Immature natural killer cell (primary cell): ENCODE results near the gene RPL5. TPM values are rescaled to one million over a fixed set of nuclear protein-coding genes. Genes with fewer than 3 reads are reported as not detected.
A peak's percentile ranks its signal among the peaks of the same experiment; 100 is the strongest.

Experiments used
- DNase-seq, 3 donors: peaks; one replicate each; pipeline ENCODE4 v3.0.0; 2022; ENCODE audit warnings: mixed read lengths in 1 of 3
- H3K27ac Mint-ChIP-seq, 6 donors: one replicate each; pipeline ENCODE4 v1.8.0; 2020; ENCODE audit warnings: mixed read lengths in 6 of 6, mild to moderate bottlenecking in 5 of 6, inconsistent platforms in 4 of 6, moderate library complexity in 3 of 6
- H3K27me3 Mint-ChIP-seq, 3 donors: one replicate each; pipeline ENCODE4 v1.8.0; 2020 to 2021; ENCODE audit warnings: low read depth in 3 of 3, mild to moderate bottlenecking in 3 of 3, mixed read lengths in 3 of 3, moderate library complexity in 3 of 3, inconsistent platforms in 1 of 3
- H3K36me3 Mint-ChIP-seq, 3 donors: one replicate each; pipeline ENCODE4 v1.8.0; 2020; ENCODE audit warnings: mixed read lengths in 3 of 3, inconsistent platforms in 2 of 3, mild to moderate bottlenecking in 2 of 3
- H3K4me1 Mint-ChIP-seq, 2 donors: one replicate each; pipeline ENCODE4 v1.8.0; 2020; ENCODE audit warnings: inconsistent platforms in 2 of 2, mild to moderate bottlenecking in 2 of 2, mixed read lengths in 2 of 2, moderate library complexity in 1 of 2
- H3K4me3 Mint-ChIP-seq, 5 donors: one replicate each; pipeline ENCODE4 v1.8.0; 2020; ENCODE audit warnings: mild to moderate bottlenecking in 5 of 5, mixed read lengths in 5 of 5, inconsistent platforms in 3 of 5, moderate library complexity in 3 of 5
- H3K9me3 Mint-ChIP-seq, 6 donors: one replicate each; pipeline ENCODE4 v1.8.0; 2020; ENCODE audit warnings: mild to moderate bottlenecking in 6 of 6, mixed read lengths in 6 of 6, inconsistent platforms in 4 of 6, moderate library complexity in 3 of 6
- polyA plus RNA-seq, 3 donors: library from polyadenylated mRNA; unstranded; fragments of 300-500 nt; fragmentation: Illumina TruSeq; gene quantifications; one replicate each; pipeline ENCODE4 v1.2.3, GENCODE V29; 2021

The RPL5 gene
- polyA plus RNA-seq, 3 donors from 2014 or later: 1,077 to 1,697 (median 1,102) TPM

GRCh38 chr1:92877081-92877711 is 45.4 kb downstream of the RPL5 start:
- peak in 2 of 3 donors; percentile 17 to 26 for DNase-seq
- H3K36me3 Mint-ChIP-seq: peaks cover 4 to 24% (median 13%) of the 10 kb centered on the region in 3 donors

DNA sequence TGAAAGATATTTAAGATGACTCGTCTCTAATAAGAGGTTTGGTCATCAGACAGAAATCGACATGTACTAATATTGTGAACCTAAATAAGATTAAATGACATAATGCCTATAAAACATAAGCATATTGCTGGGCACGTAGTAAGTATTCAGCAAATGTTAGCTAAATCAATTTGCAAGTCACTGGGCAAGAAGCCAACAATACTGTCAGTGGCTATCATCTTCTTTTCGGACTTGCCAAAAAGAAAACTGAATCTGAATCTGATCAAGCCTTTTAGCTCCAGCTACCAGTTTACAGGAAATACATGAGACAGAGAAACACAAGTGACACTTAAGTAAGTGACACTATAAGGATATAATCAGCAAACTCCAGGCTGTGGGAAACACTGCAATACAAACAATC is 46.0 kb downstream of the RPL5 start:
- Mint-ChIP-seq H3K9me3 (no peaks in the 10 kb centered on the region), H3K4me1 (peaks cover 53% of the 10 kb centered on the region in 2 donors), H3K27me3 (peaks cover 0 to 3% (median 2%) of the 10 kb centered on the region in 3 donors), H3K4me3 (peak overlapping the region; percentile 76 to 87 (median 84)), H3K27ac (peak overlapping the region; percentile 91 to 99 (median 96)), H3K36me3 (peaks cover 0 to 18% (median 7%) of the 10 kb centered on the region in 3 donors)
- DNase-seq: peak; percentile 47 to 57 (median 51)

More at GRCh38 chr1:92877081-92877711, 45.4 kb downstream of the RPL5 start:
- Mint-ChIP-seq H3K27me3 (peaks cover 0 to 3% (median 2%) of the 10 kb centered on the region in 3 donors), H3K4me3 (peak overlapping the region; percentile 76 to 87 (median 84)), H3K4me1 (peaks cover 47% of the 10 kb centered on the region in 2 donors), H3K9me3 (no peaks in the 10 kb centered on the region), H3K27ac (peak overlapping the region; percentile 91 to 99 (median 96))

DNA sequence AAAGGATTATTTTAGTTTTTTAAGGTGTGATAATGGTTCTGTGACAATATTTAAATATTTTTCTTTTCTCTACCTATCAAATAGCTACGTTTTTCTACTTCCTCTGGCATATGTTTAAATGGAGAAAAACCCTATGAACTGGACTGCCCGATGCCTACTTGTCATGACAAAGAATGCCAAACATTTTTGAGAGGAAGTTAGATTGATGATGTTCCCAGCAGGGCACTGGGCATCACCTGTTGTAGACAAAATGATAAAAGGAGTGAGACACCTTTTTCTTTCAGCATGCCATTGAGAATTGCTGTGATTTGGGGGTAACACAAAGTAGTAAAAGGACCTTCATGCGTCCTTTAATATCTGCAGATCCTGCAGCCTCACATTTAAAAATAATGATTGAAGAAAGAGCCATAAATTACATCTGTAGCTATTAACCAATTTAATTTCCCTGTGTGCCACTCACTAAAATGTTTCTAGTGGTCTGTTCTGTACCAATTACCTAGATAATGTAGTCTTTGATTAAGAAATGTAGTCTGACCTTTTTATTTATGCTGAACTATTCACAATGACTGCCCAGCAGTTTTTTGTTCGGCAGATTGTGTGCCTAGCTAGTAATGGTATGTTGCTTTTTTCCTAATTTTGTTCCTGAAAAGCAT is 47.6 kb downstream of the RPL5 start:
- Mint-ChIP-seq H3K4me1 (peaks cover 66 to 70% of the 10 kb centered on the region in 2 donors), H3K27me3 (peaks cover 0 to 6% (median 2%) of the 10 kb centered on the region in 3 donors)

GRCh38 chr1:92881391-92881790 is 49.6 kb downstream of the RPL5 start:
- Mint-ChIP-seq H3K27ac (peak overlapping the region; percentile 29 to 95 (median 72)), H3K4me3 (peak overlapping the region in 1 of 5 donors; percentile 39), H3K36me3 (no peaks in the 10 kb centered on the region), H3K4me1 (peaks cover 68 to 74% of the 10 kb centered on the region in 2 donors), H3K9me3 (no peaks in the 10 kb centered on the region), H3K27me3 (peaks cover 0 to 6% (median 2%) of the 10 kb centered on the region in 3 donors)
- no peak for DNase-seq

More for the DNA sequence above, 47.6 kb downstream of the RPL5 start:
- H3K27ac Mint-ChIP-seq: peak overlapping the region; percentile 81 to 92 (median 83)
- no peaks in the 10 kb centered on the region for H3K9me3 Mint-ChIP-seq
- H3K4me3 Mint-ChIP-seq: peak overlapping the region in 1 of 5 donors; percentile 49
- DNase-seq: no peak
- peaks cover 0 to 8% (median 0%) of the 10 kb centered on the region in 3 donors for H3K36me3 Mint-ChIP-seq

DNA sequence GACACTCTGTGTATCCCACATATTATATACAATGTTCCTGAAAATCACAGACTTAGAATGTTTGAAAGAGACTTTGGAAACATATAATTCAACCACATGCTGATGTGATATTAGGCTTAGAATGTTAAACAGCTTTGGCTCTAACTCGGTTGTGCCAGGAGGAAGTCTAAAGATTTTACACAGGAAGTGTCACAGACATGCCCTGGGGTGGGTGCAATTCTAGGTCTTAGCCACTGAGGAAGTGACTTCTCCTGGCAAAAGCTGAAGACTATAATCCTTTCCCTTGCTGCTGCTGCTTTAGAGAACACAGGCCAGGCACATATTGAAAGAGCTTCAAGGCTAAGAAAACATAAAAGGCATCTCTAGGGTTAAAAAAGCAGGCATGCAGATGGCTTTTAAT is 51.0 kb downstream of the RPL5 start:
- H3K4me1 Mint-ChIP-seq: peaks cover 58 to 66% of the 10 kb centered on the region in 2 donors
- peak; percentile 63 to 66 (median 63) for DNase-seq

GRCh38 chr1:92883297-92883696 is 51.5 kb downstream of the RPL5 start:
- DNase-seq: no peak
- H3K4me3 Mint-ChIP-seq: peak overlapping the region; percentile 69 to 83 (median 81)
- H3K27ac Mint-ChIP-seq: peak overlapping the region; percentile 95 to 98 (median 97)
- H3K36me3 Mint-ChIP-seq: peaks cover 0 to 4% (median 0%) of the 10 kb centered on the region in 3 donors
- no peaks in the 10 kb centered on the region for H3K9me3 Mint-ChIP-seq
- peaks cover 53 to 61% of the 10 kb centered on the region in 2 donors for H3K4me1 Mint-ChIP-seq
- peaks cover 0 to 6% (median 2%) of the 10 kb centered on the region in 3 donors for H3K27me3 Mint-ChIP-seq

More for the DNA sequence above, 51.0 kb downstream of the RPL5 start:
- Mint-ChIP-seq H3K27me3 (peaks cover 0 to 6% (median 2%) of the 10 kb centered on the region in 3 donors), H3K36me3 (peaks cover 0 to 4% (median 0%) of the 10 kb centered on the region in 3 donors), H3K27ac (peak overlapping the region; percentile 95 to 98 (median 97)), H3K9me3 (no peaks in the 10 kb centered on the region), H3K4me3 (peak overlapping the region; percentile 69 to 83 (median 81))

DNA sequence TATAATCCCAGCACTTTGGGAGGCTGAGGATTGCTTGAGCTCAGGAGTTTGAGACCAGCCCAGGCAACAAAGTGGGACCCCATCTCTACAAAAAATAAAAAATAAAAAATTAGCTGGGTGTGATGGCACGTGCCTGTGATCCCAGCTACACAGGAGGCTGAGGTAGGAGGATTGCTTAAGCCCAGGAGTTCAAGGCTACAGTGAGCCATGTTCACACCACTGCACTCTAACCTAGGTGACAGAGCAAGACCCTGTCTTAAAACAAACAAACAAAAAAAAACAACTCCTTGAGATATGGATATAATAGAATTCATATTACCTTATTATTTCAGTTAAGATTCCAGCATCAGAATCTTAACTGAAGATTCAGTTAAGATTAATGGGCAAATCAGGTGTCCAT is 52.4 kb downstream of the RPL5 start:
- no peaks in the 10 kb centered on the region for H3K9me3 Mint-ChIP-seq
- peaks cover 0 to 8% (median 0%) of the 10 kb centered on the region in 3 donors for H3K36me3 Mint-ChIP-seq
- peak overlapping the region in 1 of 5 donors; percentile 10 for H3K4me3 Mint-ChIP-seq
- peaks cover 47 to 64% of the 10 kb centered on the region in 2 donors for H3K4me1 Mint-ChIP-seq
- DNase-seq: no peak
- H3K27ac Mint-ChIP-seq: peak overlapping the region; percentile 95 to 98 (median 97)
- peaks cover 0 to 6% (median 2%) of the 10 kb centered on the region in 3 donors for H3K27me3 Mint-ChIP-seq

DNA sequence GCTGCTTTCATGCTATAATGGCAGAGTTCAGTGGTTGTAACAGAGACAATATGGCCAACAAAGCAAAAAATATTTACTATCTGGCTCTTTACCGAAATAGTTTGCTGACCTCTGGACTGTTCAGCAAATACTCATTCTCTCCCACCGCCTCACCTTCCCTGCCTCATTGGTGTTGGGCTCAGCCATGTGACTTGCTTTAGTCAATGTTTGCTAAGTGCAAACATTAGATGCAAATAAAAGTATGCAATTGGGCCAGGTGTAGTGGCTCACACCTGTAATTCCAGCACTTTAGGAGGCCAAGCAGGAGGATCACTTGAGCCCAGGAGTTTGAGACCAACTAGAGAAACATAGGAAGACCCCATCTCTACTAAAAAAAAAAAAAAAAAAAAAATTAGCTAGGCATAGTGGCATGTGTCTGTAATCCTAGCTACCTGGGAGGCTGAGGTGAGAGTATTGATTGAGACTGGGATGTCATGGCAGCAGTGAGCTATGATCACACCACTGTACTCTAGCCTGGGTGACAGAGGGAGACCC is 55.1 kb downstream of the RPL5 start:
- Mint-ChIP-seq H3K36me3 (peaks cover 0 to 12% (median 0%) of the 10 kb centered on the region in 3 donors), H3K27ac (peak overlapping the region in 3 of 6 donors; percentile 30 to 51 (median 45)), H3K4me3 (no peak overlapping the region), H3K9me3 (no peaks in the 10 kb centered on the region), H3K4me1 (peaks cover 35 to 48% of the 10 kb centered on the region in 2 donors), H3K27me3 (peaks cover 0 to 3% (median 2%) of the 10 kb centered on the region in 3 donors)
- no peak for DNase-seq

GRCh38 chr1:92887465-92887864 is 55.6 kb downstream of the RPL5 start:
- Mint-ChIP-seq H3K27me3 (peaks cover 0 to 3% (median 0%) of the 10 kb centered on the region in 3 donors), H3K36me3 (peaks cover 0 to 12% (median 0%) of the 10 kb centered on the region in 3 donors), H3K4me1 (peaks cover 31 to 44% of the 10 kb centered on the region in 2 donors), H3K4me3 (no peak overlapping the region), H3K27ac (peak overlapping the region in 2 of 6 donors; percentile 1 to 30), H3K9me3 (no peaks in the 10 kb centered on the region)
- DNase-seq: no peak

Other genes starting within 250 kb of the RPL5 start
- gene EVI5, start 46.9 kb upstream of the RPL5 start, polyA plus RNA-seq: 1 to 10 TPM in 2 of 3 donors, under 1 TPM in 1; 0.39 to 2.2 (median 1.7) TPM
- 10 to 100 TPM; 10.9 to 32.4 (median 27.0) TPM for gene DIPK1A, start 129.4 kb downstream of the RPL5 start, polyA plus RNA-seq
- gene MTF2, start 247.2 kb downstream of the RPL5 start, polyA plus RNA-seq: 100 to 1,000 TPM in 1 of 3 donors, 10 to 100 TPM in 2; 50.1 to 101 (median 74.9) TPM